Measurements from ENCODE around the gene MED10.
"Not testable (repeated sequence)": the region's sequence is repeated elsewhere in the genome, so short reads cannot be mapped to it uniquely, and the experiment has no call there.

The MED10 gene

GRCh38 chr5:6372251-6373080 lies 5.9 kb downstream of the MED10 start:
- DNase-seq = no peak

DNA sequence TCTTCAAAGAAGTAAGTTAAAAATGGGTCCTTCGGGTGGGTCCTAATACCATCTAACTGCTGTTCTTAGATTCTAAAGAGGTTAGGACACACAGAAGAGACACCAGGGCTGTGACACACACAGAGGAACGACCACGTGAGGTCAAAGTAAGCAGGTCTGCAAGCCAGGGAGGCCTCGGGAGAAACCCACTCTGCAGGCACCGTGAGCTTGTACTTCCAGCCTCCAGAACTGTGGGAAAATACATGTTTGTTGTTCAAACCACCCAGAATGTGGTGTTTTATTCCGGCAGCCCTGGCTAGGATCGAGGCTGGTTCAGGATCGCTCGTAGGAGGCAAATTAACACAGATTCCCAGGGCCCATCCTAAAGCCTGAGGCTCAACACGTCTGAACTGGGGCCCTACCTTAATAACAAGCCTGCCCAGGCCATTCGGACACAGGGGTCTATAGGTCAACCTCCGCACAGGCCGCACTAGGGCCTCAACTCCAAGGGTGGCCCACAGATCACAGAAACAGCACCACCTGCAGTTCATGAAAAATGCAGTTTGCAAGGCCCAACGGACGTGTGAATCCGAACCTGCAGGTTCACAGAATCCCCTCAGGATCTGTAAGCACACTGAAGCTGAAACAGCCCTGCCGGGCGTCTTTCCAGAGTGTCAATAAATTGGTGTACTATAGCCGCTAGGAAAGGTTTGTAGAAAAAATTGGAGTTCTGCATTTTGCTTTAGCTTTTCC lies 7.1 kb downstream of the MED10 start:
- DNase-seq = no peak

DNA sequence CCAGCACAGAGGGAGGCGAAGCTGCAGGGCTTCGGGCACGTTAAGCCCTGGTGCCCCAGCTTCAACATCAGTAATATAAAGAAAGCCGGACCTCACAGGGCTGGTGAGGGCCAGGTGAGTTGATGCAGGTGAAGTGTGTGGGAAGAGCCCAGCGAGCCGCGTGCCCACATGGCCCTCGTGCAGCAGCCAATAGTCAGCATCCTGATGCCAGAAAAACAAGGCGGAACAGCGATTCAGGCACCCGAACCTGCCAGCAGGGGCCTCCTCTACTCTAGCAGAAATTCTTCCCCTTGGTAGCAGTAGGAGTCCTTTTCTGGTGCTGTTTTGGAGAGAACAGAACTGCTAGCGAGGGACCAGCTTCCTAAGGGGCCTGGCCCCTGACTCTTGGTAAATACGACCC lies 7.8 kb downstream of the MED10 start:
- no peak for DNase-seq

DNA sequence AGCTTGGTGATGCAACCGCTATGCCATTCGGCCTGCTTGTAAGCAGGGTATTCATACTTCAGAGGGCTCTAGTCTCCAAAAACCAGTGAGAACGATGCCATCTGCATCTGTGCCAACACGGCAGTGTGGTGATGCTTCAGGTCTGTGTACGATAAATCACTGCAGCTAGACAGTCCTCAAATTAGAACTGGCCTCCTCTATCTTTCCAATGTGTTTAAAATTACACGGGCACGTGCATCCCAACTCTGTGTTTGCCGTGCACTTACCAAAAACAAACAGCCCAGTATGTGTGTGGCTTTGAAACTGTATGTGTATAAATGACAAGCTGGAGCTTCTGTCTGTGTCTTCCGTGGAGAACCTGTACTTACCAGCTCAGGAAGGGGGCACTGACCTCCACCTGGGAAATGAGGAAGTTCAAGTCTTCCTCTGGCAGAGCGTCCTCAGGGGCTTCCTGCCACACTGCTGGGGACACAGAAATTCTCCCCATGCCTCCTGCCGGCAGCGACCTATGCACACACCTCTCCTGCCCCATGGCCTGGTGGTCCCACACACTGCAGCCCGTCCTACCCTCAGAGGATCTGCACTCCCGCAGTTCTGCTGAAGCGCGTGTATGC lies 12.3 kb downstream of the MED10 start:
- DNase-seq = no peak

DNA sequence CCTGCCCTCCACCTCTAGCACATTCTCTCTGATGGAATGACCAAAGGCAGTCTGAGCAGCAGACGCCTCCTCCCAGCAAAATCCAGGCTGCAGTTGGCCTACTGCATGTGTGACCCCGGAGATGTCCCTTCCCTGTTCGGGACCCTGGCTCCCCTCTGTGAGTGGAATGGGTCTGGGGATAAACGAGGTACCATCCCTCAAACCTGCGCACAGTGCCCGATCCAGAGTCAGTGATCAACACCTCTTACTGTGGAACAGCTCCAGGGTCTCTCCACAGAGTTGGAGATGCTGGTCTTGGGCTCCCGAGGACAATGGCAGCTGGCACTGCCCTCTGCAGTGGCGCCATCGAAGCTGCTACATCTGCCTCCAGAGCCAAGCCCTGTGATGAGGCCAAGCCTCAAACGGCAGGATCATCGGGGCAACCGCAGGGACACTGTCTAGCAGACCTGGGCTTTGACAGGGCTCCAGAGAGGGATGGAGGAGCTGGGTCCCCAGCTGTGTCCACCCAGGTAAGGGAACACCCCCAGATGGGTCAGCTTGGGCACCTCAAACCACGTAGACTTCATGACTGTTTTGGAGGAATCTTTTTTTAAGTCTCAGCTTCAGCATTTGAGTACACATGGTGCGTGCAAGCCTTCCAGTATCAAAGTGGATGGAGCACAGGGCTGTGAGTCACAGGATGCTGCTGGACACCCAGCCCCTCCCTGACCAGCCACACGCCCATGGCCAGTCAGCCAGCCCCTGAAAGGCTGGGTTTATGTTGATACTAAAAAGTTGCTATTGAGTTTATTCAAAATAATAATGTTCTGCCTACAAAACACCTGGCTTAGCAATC lies 13.0 kb downstream of the MED10 start:
- no peak for DNase-seq

DNA sequence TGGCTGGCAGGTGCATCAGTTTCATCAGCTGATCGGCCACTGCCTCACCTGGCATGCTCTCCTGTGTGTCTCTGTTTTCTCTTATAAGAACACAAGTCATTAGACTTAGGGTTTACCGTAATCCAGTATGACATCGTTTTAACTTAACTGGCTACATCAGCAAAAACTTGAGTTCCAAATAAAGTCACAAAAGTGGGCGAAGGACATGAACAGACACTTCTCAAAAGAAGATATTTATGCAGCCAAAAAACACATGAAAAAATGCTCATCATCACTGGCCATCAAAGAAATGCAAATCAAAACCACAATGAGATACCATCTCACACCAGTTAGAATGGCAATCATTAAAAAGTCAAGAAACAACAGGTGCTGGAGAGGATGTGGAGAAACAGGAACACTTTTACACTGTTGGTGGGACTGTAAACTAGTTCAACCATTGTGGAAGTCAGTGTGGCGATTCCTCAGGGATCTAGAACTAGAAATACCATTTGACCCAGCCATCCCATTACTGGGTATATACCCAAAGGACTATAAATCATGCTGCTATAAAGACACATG lies 14.8 kb downstream of the MED10 start:
- not testable (repeated sequence) for DNase-seq

DNA sequence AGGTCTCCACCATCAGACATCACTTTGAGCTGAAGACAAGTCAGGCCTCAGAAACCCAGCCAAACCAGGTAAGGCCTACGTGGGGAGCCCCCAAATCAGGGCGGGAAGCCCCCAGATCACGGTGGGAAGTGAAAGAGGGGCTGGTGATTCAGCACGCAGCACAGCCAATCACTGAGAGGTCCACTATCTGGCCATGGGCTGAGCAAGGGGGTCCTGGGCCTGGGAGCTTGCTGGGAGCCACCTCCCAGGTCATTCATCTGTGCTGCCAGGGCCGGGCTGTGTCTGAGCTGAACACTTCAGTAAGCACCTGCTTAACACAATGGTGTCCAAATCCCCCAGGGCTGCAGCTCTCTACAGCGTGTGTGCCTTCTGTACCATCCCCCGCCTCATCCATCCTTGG lies 15.5 kb downstream of the MED10 start:
- no peak for DNase-seq

DNA sequence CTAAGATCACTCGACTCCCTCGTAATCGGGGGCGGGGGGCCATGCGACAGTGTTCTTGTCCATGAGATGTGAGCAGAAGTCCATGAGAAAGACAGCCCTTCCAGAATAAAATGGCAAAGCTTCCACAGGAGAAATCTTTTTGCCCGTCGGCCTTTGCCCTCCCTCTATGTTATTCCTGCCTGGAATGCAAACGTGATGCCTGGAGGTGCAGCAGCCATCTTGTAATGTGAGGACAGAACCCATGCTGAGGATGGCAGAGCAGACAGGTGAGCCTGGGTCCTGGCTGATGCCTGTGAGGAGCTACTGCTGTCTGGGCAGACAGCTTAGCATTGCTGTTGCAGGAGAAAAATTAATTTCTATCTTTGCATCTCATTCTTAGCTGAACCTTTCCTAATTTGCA lies 17.2 kb downstream of the MED10 start:
- DNase-seq = no peak

- no peak for DNase-seq
Measured at GRCh38 chr5:6360323-6361072, 17.8 kb downstream of the MED10 start.

DNA sequence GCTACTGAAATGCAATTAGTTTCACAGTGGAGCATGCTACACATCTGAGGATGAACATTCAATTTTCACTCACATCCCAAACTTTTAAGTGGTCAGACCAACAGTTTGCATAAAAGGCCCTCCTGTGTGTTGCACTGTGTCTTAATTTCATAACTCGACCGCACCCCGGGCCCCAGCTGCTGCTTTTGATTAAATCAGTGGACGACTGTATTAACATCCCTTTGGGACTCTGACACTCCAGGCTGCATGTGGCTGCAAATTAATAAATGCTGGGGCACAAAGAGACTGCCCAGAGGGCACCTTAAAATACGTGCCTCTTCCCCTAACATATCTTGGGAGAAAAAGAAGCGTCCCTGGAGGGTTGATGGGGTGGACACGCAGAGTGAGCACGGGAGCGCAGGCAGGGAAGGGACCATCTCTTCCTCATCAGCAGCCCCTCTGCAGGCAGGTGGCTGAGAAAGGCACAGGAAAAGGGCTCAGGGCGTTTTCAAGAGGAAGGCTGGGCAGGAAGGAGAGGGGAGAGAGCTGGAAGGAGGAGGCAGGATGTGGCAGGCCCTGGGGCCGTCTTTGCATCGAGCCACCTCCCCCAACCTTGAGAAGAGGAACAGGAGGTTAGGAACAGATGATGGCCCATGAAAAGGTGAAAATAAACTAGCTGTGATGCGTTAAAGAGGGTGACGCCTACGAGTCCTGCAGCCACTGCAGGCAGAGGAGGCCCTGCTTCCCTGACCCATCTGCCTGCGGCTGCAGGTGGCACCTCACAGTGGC lies 18.6 kb downstream of the MED10 start:
- DNase-seq = no peak

DNA sequence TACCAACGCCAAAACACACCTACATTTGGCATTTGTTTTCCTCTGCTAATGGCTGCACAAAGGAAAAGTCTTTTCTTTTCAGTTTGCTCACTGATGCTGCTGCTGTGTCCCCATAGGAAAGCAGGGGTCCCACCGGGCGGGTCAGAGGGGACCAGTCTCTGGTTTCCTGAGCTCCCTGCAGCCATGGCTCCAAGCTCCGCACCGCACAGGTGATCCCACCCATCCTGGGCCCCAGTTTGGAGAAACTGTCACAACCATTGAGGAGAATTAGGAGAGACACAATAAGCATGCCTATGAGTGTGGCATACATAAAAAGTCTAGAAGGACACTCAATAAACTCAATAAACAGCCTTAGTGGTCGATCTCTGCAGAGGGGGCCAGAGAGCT lies 19.9 kb downstream of the MED10 start:
- no peak for DNase-seq

DNA sequence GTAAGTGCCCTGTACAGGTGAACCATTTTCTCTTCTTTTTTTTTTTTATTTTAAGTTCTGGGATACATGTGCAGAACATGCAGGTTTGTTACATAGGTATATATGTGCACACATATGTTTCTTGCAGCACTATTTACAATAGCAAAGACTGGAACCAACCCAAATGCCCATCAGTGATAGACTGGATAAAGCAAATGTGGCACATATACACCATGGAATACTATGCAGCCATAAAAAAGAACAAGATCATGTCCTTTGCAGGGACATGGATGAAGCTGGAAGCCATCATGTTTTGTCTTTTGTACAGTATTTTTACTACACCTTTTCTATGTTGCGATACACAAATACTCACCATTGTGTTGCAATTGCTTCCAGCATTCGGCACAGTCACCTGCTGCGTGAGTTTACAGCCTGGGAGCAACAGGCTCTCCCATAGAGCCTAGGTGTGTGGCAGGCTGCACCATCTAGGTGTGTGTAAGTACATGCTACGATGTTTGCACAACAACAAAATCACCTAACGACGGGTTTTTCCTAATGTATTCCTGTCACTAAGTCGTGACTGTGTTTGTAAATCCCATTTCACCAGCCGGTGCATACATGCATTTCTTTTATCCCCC lies 20.4 kb downstream of the MED10 start:
- not testable (repeated sequence) for DNase-seq

GRCh38 chr5:6356578-6357164 lies 21.7 kb downstream of the MED10 start:
- DNase-seq = no peak

DNA sequence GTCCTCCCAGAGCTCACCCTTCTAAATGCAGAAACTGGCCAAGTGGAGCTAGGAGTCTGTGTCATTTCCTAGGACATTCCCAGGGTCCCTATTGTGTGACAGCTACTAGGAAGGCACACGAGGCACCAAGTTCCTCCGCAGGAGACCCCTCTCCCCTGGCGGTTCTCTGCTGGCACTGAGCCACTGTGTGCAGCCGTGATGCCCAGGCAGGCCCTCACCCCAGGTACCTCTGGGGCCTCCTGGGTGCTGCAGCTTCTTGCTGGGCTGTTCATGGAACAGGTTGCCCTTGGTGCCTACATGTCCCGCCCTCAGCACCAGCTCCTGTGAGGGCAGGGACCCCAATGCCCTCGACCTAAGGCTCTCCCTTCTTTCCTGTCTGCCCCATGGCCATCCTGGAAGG lies 23.1 kb downstream of the MED10 start:
- DNase-seq = no peak

DNA sequence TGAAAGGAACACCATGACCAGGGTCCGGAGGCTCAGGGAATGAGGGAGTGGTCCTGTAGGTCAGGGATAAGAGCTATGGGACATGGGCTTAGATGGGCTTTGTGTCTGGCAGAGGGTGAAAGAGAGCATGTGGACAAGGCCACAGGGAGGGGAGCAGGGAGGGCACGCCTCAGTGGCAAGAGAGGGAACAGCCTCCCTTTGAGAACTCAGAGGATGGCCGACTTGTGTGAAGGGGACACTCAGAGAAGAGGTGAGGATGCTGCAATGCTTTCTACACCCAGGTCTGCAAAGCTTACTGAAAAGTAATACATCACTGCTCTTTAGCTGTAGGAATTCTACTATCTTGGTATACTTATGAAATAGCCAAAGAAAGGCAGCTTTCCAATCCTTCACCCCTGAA lies 23.5 kb downstream of the MED10 start:
- DNase-seq = no peak

DNA sequence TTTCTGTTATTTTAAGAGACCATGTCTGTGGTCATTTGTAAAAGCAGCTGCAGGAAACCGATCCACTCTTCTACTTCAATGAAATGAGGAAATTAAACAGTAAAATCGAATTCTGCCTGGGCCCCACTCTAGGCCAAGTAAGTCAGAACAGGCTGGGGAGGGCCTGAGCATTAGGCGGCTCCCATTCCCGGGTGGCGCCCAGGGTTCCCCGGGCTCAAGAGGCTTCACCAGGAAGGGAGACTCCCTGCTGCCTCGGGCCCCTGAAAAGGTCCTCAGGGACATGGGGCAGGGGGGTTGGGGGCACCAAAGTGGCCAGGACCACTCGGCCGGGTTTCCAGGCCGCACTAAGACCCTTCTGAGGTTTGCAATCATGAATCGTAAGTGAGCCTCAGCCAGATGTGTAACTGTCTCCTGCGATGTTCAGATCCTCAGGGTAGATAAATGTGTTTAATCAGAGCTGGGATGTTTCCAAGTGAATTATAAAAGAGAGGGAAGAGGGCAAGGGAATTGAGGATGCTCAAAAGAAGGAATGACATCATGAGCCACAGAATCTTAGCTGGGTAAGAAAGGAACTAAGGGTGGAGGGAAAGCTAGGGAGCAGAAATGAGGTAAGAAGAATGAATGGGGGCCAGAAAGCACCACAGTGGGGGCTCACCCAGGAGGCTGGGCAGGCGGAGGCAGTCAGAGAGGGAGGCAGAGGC lies 24.6 kb downstream of the MED10 start:
- DNase-seq = no peak

DNA sequence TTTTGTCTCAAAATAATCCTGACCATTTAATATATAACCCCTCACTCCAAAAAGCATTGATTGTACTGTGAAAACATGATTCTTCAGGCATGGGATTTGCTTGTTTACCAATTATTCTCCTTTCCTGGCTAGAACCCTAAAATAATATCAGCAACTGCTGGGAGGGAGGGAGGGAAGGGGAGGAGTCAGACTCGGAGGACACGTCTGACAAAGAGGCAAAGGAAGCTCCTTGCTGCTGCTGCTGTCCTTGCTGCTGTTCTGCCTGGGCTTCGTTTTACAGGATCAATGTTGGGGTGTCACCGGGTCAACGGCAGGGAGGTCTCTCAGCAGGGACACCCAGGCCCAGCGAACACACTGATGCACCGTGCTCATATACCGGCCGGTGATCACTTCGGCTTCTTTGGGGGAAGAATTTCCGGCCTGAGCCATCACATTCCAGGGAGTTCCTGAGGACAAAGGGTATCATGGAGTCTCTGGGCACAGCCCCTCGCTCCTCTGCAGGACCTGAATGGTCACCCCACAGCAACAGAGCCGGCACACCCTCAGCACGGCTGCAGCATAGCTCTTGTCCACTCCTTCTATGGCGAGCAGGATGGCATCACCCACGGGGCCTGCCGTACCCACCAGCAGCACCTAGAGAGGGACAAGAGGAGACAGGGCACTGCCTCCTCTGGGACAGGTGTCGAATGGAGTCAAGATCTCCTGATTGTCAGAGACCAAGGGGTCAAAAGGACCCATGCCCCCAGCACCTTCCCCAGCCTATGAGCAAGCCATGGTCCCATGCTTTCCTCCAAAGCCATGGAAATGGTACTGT lies 27.9 kb downstream of the MED10 start:
- no peak for DNase-seq

GRCh38 chr5:6349387-6349786 lies 29.0 kb downstream of the MED10 start:
- DNase-seq = no peak

- no peak for DNase-seq
Measured at GRCh38 chr5:6348476-6349000, 29.8 kb downstream of the MED10 start.
